Activated CD4-positive, CD25-positive, alpha-beta regulatory T cell (primary cell): ENCODE measurements around the gene ALG8.
"Not testable (repeated sequence)": the region's sequence is repeated elsewhere in the genome, so short reads cannot be mapped to it uniquely, and the experiment has no call there.

ENCODE experiments used
- DNase-seq, 4 experiments: peaks; one replicate each; lab custom pipeline; 2025; lab: John Stamatoyannopoulos, UW

The ALG8 gene

GRCh38 chr11:78071717-78072116, 67.7 kb downstream of the ALG8 start:
- no peak for DNase-seq

GRCh38 chr11:78070621-78071020, 68.8 kb downstream of the ALG8 start:
- DNase-seq: no peak

- DNase-seq: no peak
Measured at GRCh38 chr11:78069465-78069864, 70.0 kb downstream of the ALG8 start.

DNA sequence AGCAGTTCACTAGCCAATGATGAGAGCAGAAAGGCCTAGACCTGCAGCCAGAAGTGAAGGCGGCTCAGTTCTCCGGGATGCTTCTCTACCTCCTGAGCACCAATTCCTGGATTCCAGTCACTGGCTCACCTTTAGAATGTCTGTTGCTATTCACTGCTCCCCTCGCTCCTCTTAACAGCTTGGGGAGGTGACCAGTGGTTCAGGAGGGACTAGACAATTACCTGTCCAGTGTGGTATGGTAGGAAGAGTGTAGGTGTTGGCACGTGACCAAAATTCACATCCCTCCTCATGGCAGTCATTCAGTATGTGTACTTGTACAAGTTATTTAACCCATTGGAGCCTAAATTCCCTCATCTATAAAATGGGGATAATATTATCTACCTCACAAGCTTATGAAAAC, 71.7 kb downstream of the ALG8 start:
- no peak for DNase-seq

DNA sequence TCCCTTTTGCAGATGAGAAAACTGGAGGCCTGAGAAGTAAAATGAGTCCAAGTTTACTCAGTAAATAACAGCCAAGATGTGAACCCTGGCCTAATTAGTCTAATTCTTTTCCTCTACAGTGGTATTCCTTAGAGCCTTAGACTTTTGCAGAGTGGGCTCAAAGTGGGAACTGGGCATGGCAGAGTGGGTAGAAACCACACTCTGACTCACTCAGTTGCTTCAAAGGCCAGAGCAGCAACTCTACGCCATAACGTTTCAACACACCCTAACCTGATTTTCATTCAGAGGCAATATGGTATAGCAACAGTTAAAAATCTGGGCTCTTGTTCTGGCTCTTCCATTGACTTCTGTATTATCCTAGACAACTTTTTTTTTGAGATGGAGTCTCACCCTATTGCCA, 73.0 kb downstream of the ALG8 start:
- no peak for DNase-seq

- DNase-seq: no peak
Measured at GRCh38 chr11:78065203-78065602, 74.2 kb downstream of the ALG8 start.

DNA sequence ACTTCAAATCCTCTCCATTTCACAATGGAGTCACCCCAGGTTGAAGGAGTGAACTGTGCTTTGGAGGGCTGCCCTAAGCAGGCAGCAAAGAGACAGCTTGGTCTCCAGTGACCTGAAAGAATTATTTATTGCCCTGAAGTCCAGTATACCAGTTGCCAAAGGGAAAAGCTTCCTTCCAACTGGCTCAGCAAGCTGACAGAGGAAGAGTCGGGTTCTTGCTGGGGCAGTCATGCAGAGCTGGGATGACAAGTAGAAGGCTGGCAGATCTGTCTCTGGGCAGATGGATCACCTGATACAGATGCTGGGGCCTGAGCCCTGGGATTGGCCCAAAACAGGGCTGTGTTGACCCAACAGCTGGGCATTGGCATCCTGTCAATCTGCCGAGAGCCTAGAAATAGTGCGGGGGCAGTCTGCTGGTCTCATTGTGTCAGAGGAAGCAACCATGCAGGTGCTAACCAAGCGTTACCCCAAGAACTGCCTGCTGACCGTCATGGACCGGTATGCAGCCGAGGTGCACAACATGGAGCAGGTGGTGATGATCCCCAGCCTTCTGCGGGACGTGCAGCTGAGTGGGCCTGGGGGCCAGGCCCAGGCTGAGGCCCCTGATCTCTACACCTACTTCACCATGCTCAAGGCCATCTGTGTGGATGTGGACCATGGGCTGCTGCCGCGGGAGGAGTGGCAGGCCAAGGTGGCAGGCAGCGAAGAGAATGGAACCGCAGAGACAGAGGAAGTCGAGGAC, 75.8 kb downstream of the ALG8 start, which contains the start of gene THRSP:
TSS of gene THRSP (plus strand) at position 422 of the 742 bp plus-strand sequence. CDS start at position 443, 21 bp downstream.
- no peak for DNase-seq

GRCh38 chr11:78062671-78063070, 76.8 kb downstream of the ALG8 start:
- DNase-seq: no peak

- DNase-seq: no peak
Measured at GRCh38 chr11:78061921-78062311, 77.5 kb downstream of the ALG8 start.

DNA sequence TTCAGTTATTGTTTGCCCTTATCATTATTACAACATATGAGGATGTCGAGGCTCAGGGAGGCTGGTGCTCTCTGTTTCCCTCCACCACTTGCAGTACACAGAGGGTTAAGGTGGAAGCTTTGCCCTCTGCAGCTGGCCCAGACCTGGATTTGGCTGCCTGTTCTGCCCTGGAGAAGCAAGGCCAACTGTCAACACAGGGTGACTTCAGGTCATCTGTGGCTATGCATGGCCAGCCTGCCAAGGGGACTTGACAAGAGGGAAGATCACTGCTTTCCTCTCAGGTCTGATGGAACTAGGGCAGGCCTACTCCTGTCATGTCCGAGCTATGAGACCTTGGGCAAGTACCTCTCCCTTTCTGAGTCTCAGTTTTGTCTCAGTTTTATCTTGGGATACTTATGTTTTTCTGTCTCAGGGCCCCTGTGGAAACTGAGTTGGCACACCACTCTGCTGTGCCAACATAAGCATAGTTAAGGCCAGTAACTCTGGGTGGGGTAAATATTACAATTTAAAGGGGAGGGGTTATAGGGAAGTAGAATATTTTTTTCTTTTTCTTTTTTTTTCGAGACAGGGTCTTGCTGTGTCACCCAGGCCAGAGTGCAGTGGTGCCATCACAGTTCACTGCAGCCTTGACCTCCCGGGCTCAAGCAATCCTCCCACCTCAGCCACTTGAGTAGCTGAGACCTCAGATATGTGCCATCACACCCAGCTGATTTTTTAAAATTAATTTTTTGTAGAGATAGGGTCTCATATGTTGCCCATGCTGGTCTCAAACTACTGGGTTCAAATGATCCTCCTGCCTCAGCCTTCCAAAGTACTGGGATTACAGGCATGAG, 78.1 kb downstream of the ALG8 start:
- no peak for DNase-seq

- no peak for DNase-seq
Measured at GRCh38 chr11:78060533-78060932, 78.9 kb downstream of the ALG8 start.

- not testable (repeated sequence) for DNase-seq
Measured at GRCh38 chr11:78059749-78060328, 79.6 kb downstream of the ALG8 start.

- no peak for DNase-seq
Measured at GRCh38 chr11:78057462-78058055, 81.9 kb downstream of the ALG8 start.

DNA sequence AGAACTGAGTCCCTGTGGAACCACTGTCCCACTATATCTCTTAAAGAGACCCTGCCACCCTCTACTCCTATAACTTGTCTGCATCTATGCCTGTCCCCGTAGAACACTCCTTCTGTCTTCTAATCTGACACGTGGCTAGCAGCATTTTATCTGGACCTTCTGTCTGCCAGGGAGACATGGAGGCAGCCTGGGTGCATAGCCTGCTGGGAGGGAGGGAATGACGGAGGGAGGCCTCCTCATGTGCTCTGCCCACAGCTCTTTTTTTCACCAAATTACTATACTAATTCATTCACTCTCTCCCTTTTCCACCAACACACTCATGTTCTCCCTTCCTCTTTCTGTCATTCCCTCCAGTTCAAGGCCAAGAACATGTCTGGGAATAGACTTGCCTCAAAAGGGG, 83.3 kb downstream of the ALG8 start:
- no peak for DNase-seq

GRCh38 chr11:78054971-78055370, 84.5 kb downstream of the ALG8 start:
- DNase-seq: no peak

DNA sequence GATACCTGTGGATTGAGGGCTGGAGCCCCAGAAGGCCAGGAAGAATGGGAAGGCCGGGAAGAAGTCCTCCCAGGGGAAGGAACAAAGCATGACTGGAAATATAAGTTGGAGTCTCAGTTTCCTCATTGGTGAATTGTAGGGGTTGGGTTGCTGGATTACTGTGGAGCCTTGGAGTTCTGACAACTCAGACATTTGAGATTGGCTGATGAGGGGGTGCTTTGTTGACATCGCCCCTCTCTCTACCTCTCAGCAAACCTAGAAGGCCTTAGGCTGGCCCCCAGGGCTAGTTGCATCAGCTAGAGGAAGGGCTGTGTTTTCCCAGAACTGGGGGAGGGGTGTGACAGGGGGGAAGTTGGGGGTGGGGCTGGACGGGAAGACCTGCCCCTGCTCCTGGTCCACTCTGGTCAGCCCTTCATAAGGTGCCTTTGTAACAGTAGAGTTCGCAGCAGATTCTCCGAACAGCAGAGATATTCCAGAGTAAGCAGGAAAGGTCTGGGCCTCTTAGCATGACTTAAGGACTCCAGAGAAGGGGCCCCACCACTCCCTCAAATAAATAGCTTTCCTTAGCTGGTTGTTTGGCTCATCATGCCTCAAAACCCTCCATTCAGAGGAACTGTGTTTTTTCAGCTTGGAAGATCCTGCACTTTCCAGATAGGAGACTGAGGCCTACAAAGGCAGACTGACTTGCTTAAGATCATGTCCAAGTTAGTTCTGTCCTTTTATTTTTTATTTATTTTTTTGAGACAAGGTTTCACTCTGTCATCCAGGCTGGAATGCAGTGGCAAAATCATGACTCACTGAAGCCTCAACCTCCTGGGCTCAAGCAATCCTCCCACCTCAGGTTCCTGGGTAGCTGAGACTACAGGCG, 88.2 kb downstream of the ALG8 start:
- no peak for DNase-seq
